ENCODE results near the gene CFAP46.

GRCh38 chr10:132847416-132847777, 95.0 kb downstream of the CFAP46 start:
- no peak for TF ChIP-seq CTCF (conservative IDR thresholded peaks at IDR 0.05; ENCODE audit: low read depth, low read length)
- TF ChIP-seq POLR2A (IDR thresholded peaks at IDR 0.05; ENCODE audit: low read depth, low read length), result no peak
- no peak for TF ChIP-seq BHLHE40 (IDR thresholded peaks at IDR 0.05; ENCODE audit: low read depth, low read length)
- TF ChIP-seq MXI1 (IDR thresholded peaks at IDR 0.05; ENCODE audit: borderline replicate concordance, low read depth, low read length), result no peak
- TF ChIP-seq SMC3 (IDR thresholded peaks at IDR 0.05; ENCODE audit: low read depth, low read length), result no peak
- TF ChIP-seq MAFK (IDR thresholded peaks at IDR 0.05; ENCODE audit: low read depth, low read length), result no peak
- TF ChIP-seq ELK1 (IDR thresholded peaks at IDR 0.05; ENCODE audit: borderline replicate concordance, low read depth, low read length), result no peak
- no peak for TF ChIP-seq USF2 (IDR thresholded peaks at IDR 0.05; ENCODE audit: low read depth, low read length)
